ENCODE results near the gene C2CD2.

GRCh38 chr21:41976611-41977010 lies 22.8 kb upstream of the C2CD2 start:
- no peak for TF ChIP-seq POLR2A (IDR thresholded peaks at IDR 0.05)
- TF ChIP-seq CTCF (IDR thresholded peaks at IDR 0.05) = no peak
